K562 (cell line): Measurements from ENCODE around the gene NF1. TPM values are rescaled to one million over a fixed set of nuclear protein-coding genes. Genes with fewer than 3 reads are reported as not detected.

Experiments used
- ATAC-seq: fragments of 200-7000 bp; cut with Tn5 transposase; 3 replicates; pipeline ENCODE4 v1.9.1; 2020; ENCODE audit warnings: moderate library complexity
- BruUV-seq: library from RNA; stranded (reverse); fragments of 400-500 nt; replicated peaks from 2 replicates; lab custom pipeline; 2021; lab: Mats Ljungman, UMichigan
- CTCF ChIA-PET: fragments of 300-600 bp; formaldehyde crosslinking; extraction: SDS; loops from one replicate; lab custom pipeline; 2021; ENCODE audit warnings: low intra/inter-chr PET ratio; lab: Yijun Ruan, JAX
- POLR2A ChIA-PET: fragments of 300-600, 350-650 bp; sonication (Branson Sonifier 250); formaldehyde crosslinking; extraction: SDS; loops from one replicate; lab custom pipeline; 2021; ENCODE audit warnings: antibody characterized with exemption, inconsistent platforms; lab: Yijun Ruan, JAX
- DNase-seq, 4 experiments: peaks; one replicate each; pipeline versions ENCODE4 v3.0.0 to v3.0.0-alpha.2; 2011 to 2018; ENCODE audit warnings: low spot score in 3 of 4, mixed read lengths in 3 of 4; ENCODE audit errors: extremely low read depth in 1 of 4
- FAIRE-seq: peaks from 2 replicates; lab custom pipeline; 2011; peaks lifted over from hg19 to GRCh38; lab: Jason Lieb, UNC
- H2AFZ ChIP-seq: 2 replicates; pipeline ENCODE4 v1.6.0; 2011; ENCODE audit warnings: low read depth, low read length, control low read depth, inconsistent platforms
- H3K27ac ChIP-seq: fragments of 200-600 bp; 3 replicates; pipeline ENCODE4 v1.8.0; 2011; ENCODE audit warnings: low read depth, mild to moderate bottlenecking, control low read depth, inconsistent platforms, low read length, moderate library complexity, mixed read lengths; ENCODE audit errors: extremely low read depth
- H3K27me3 ChIP-seq, 2 experiments: fragments of 300-600 bp in 1 of 2; 2 replicates in 1 of 2; 3 replicates in 1 of 2; pipeline versions ENCODE4 v1.6.0 to v1.8.0; 2011; ENCODE audit warnings: inconsistent platforms in 2 of 2, low read length in 2 of 2, mild to moderate bottlenecking in 1 of 2, mixed read lengths in 1 of 2, moderate library complexity in 1 of 2; ENCODE audit not compliant: control insufficient read depth in 2 of 2, insufficient read depth in 2 of 2
- H3K36me3 ChIP-seq: fragments of 300-600 bp; 3 replicates; pipeline ENCODE4 v1.8.0; 2011; ENCODE audit warnings: mild to moderate bottlenecking, low read length, inconsistent platforms; ENCODE audit not compliant: control insufficient read depth, insufficient read depth
- H3K4me1 ChIP-seq, 2 experiments: fragments of 200-600 bp in 1 of 2; replicated peaks in 1 of 2; 2 replicates in 1 of 2; 3 replicates in 1 of 2; pipeline versions ENCODE4 v1.5.1 to v1.8.0; 2011; ENCODE audit warnings: inconsistent platforms in 2 of 2, low read length in 2 of 2, mild to moderate bottlenecking in 1 of 2, mixed read lengths in 1 of 2, moderate library complexity in 1 of 2; ENCODE audit not compliant: control insufficient read depth in 2 of 2, insufficient read depth in 2 of 2
- H3K4me2 ChIP-seq: 2 replicates; pipeline ENCODE4 v1.6.1; 2011; ENCODE audit warnings: low read length, control low read depth, inconsistent platforms, mixed read lengths; ENCODE audit not compliant: insufficient read depth
- H3K4me3 ChIP-seq: fragments of 200-600 bp; sonication (generic), shearing (Covaris generic); 2 replicates; pipeline ENCODE4 v1.5.1; 2016; ENCODE audit warnings: control low read depth, inconsistent platforms
- H3K79me2 ChIP-seq: fragments of 200-600 bp; 3 replicates; pipeline ENCODE4 v1.8.0; 2011; ENCODE audit warnings: low read length, inconsistent platforms; ENCODE audit not compliant: control insufficient read depth, insufficient read depth
- H3K9ac ChIP-seq, 2 experiments: 2 replicates each; pipeline versions ENCODE4 v1.6.0 to v1.6.1; 2011; ENCODE audit warnings: low read depth in 2 of 2, low read length in 2 of 2, control low read depth in 1 of 2, inconsistent platforms in 1 of 2, mild to moderate bottlenecking in 1 of 2, mixed read lengths in 1 of 2; ENCODE audit not compliant: insufficient read depth in 1 of 2
- H3K9me1 ChIP-seq: one replicate; pipeline ENCODE4 v1.6.0; 2011; ENCODE audit warnings: inconsistent platforms, mild to moderate bottlenecking, low read length, moderate library complexity; ENCODE audit not compliant: control insufficient read depth, insufficient read depth
- H3K9me3 ChIP-seq: replicated peaks from 2 replicates; pipeline ENCODE4 v1.5.1; 2011; ENCODE audit warnings: low read depth, low read length, inconsistent platforms; ENCODE audit not compliant: control insufficient read depth, insufficient read depth
- H4K20me1 ChIP-seq: replicated peaks from 2 replicates; pipeline ENCODE4 v1.6.1; 2011; ENCODE audit warnings: low read length, inconsistent platforms, mixed read lengths; ENCODE audit not compliant: control insufficient read depth, insufficient read depth
- EHMT2 ChIP-seq: fragments of 450-650 bp; IDR thresholded peaks from 2 replicates; pipeline ENCODE4 v1.6.1; 2018; ENCODE audit warnings: antibody characterized with exemption
- ZNF551 ChIP-seq: fragments of 250-450 bp; sonication (Bioruptor Pico); IDR thresholded peaks from 2 replicates; pipeline ENCODE4 v1.5.0; 2021; ENCODE audit warnings: mild to moderate bottlenecking, moderate library complexity
- WGBS: fragments of 100-300 bp; shearing (Covaris generic); methylation state at CpG from one replicate; pipeline ENCODE4 v1.1.6; 2016; ENCODE audit warnings: low coverage, mixed read lengths; ENCODE audit not compliant: insufficient coverage; ENCODE audit errors: missing lambda C conversion rate; 5-methylcytosine and 5-hydroxymethylcytosine counted together
- in situ Hi-C: fragments of 300-500 bp; cut with MboI; formaldehyde crosslinking; loops from 4 replicates; pipeline ENCODE4 v1.15.0; 2018; ENCODE audit warnings: inconsistent platforms, mixed read lengths
- intact Hi-C: fragments of 100-400 bp; cut with micrococcal nuclease; formaldehyde crosslinking; loops from 2 replicates; pipeline ENCODE4 v1.14.2; 2022
- polyA plus RNA-seq, 8 experiments: library from polyadenylated mRNA; depleted of rRNA in 4 of 8; stranded (reverse) in 5 of 8; unstranded in 3 of 8; fragments of >200 nt; fragmentation: Nextera tagmentation in 2 of 8; fragmentation: Illumina TruSeq in 1 of 8; extraction: Ambion mirVana in 2 of 8; extraction: Trizol in 1 of 8; gene quantifications; 2 replicates each; pipeline versions ENCODE4 v1.2.1 to v1.2.3, GENCODE V29; 2011 to 2014; ENCODE audit warnings: inconsistent platforms in 1 of 8, missing spikeins in 1 of 8
- total RNA-seq, 7 experiments: library from RNA; depleted of rRNA in 6 of 7; stranded (reverse); fragments of >200 nt in 6 of 7; fragmentation: Illumina TruSeq in 2 of 7; extraction: Trizol in 2 of 7; gene quantifications; 2 replicates each; pipeline versions ENCODE4 v1.2.1 to v1.2.3, GENCODE V29; 2011 to 2021; ENCODE audit warnings: low replicate concordance in 1 of 7
- TF ChIP-seq, protein P1 (sequence below), 2 experiments: fragments of 250-450 bp in 1 of 2; fragments of 450-650 bp in 1 of 2; sonication (Bioruptor Pico) in 1 of 2; IDR thresholded peaks; 2 replicates each; pipeline versions ENCODE4 v1.6.1 to v1.8.0; 2016 to 2021; ENCODE audit warnings: mild to moderate bottlenecking in 2 of 2, moderate library complexity in 2 of 2, missing compliant biosample characterization in 1 of 2, missing genetic modification characterization in 1 of 2
- TF ChIP-seq, protein P2 (sequence below), 2 experiments: fragments of 450-650 bp; formaldehyde crosslinking in 1 of 2; IDR thresholded peaks; 2 replicates each; pipeline versions ENCODE4 v1.4.0 to v1.6.1; 2014 to 2020; ENCODE audit warnings: mild to moderate bottlenecking in 2 of 2, borderline replicate concordance in 1 of 2, low read depth in 1 of 2

The NF1 gene
- total and polyA plus RNA-seq, 9 of the 15 experiments (the other 6 are each of a cell fraction or from before 2014, with no cell fraction given) = 3.4 to 41.9 (median 24.3) TPM

- TF ChIP-seq ZNF551 (CRISPR knock-in tag) = no peak
Measured at GRCh38 chr17:31392002-31392855, 297.5 kb downstream of the NF1 start (continued).

- peaks cover 0 to 21% of the 10 kb centered on the region in 2 experiments; a peak in 3 of 5 replicates for H3K4me1 ChIP-seq
- no peak overlapping the region for H3K4me3 ChIP-seq
- no peak overlapping the region for H3K27ac ChIP-seq
- no peaks in the 10 kb centered on the region for H3K9me3 ChIP-seq
- H3K79me2 ChIP-seq = no peaks in the 10 kb centered on the region
- peaks cover 25 to 44% of the 10 kb centered on the region in 2 experiments for H3K27me3 ChIP-seq
- in situ Hi-C loops = no loop called here
- ChIA-PET CTCF (no interaction called here), POLR2A (no interaction called here)
- no peak overlapping the region for H2AFZ ChIP-seq
- no peak for ATAC-seq
- FAIRE-seq = no peak
- H4K20me1 ChIP-seq = peaks cover 2% of the 10 kb centered on the region
- H3K9ac ChIP-seq = no peak overlapping the region
- BruUV-seq = no TSS peak
- intact Hi-C loops = no loop called here
- no peaks in the 10 kb centered on the region for H3K36me3 ChIP-seq
- DNase-seq = no peak
- TF ChIP-seq, protein P1, sequence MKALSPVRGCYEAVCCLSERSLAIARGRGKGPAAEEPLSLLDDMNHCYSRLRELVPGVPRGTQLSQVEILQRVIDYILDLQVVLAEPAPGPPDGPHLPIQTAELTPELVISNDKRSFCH (CRISPR knock-in tag; IDR thresholded peaks at IDR 0.05) = no peak
- TF ChIP-seq, protein P1 (tag; IDR thresholded peaks at IDR 0.05) = no peak
- TF ChIP-seq, protein P2, sequence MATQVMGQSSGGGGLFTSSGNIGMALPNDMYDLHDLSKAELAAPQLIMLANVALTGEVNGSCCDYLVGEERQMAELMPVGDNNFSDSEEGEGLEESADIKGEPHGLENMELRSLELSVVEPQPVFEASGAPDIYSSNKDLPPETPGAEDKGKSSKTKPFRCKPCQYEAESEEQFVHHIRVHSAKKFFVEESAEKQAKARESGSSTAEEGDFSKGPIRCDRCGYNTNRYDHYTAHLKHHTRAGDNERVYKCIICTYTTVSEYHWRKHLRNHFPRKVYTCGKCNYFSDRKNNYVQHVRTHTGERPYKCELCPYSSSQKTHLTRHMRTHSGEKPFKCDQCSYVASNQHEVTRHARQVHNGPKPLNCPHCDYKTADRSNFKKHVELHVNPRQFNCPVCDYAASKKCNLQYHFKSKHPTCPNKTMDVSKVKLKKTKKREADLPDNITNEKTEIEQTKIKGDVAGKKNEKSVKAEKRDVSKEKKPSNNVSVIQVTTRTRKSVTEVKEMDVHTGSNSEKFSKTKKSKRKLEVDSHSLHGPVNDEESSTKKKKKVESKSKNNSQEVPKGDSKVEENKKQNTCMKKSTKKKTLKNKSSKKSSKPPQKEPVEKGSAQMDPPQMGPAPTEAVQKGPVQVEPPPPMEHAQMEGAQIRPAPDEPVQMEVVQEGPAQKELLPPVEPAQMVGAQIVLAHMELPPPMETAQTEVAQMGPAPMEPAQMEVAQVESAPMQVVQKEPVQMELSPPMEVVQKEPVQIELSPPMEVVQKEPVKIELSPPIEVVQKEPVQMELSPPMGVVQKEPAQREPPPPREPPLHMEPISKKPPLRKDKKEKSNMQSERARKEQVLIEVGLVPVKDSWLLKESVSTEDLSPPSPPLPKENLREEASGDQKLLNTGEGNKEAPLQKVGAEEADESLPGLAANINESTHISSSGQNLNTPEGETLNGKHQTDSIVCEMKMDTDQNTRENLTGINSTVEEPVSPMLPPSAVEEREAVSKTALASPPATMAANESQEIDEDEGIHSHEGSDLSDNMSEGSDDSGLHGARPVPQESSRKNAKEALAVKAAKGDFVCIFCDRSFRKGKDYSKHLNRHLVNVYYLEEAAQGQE (IDR thresholded peaks at IDR 0.05; ENCODE audit: borderline replicate concordance) = peak; percentile 61
- TF ChIP-seq, protein P2 (CRISPR knock-in tag; IDR thresholded peaks at IDR 0.05; ENCODE audit: low read depth) = no peak
- peak; percentile 48; the same call in 1 of the 2 replicates for TF ChIP-seq EHMT2
- WGBS = 9% methylated on average over 17 of the region's 17 CpGs
- H3K9me1 ChIP-seq = no peaks in the 10 kb centered on the region
- H3K4me2 ChIP-seq = no peak overlapping the region
Measured at GRCh38 chr17:31392856-31393748, 298.3 kb downstream of the NF1 start.
